Karpas-422 (cell line): Measurements from ENCODE around the gene LRRC1. TPM values are rescaled to one million over a fixed set of nuclear protein-coding genes. Genes with fewer than 3 reads are reported as not detected.

Experiments used
- DNase-seq: peaks from one replicate; pipeline ENCODE4 v3.0.0-alpha.2; 2015
- H2AFZ ChIP-seq: fragments of 200-600 bp; sonication (generic); 2 replicates; pipeline ENCODE4 v1.6.1; 2014; ENCODE audit warnings: antibody characterized with exemption, low read length, mixed read lengths
- H3K27ac ChIP-seq: fragments of 200-600 bp; sonication (generic); 2 replicates; pipeline ENCODE4 v1.5.1; 2014; ENCODE audit warnings: mild to moderate bottlenecking, low read length, moderate library complexity
- H3K27me3 ChIP-seq: fragments of 200-600 bp; sonication (generic); 2 replicates; pipeline ENCODE4 v1.6.1; 2014; ENCODE audit warnings: low read length, mixed read lengths
- H3K36me3 ChIP-seq: fragments of 200-600 bp; sonication (generic); 2 replicates; pipeline ENCODE4 v1.6.1; 2014; ENCODE audit warnings: low read length, mixed read lengths; ENCODE audit not compliant: insufficient read depth
- H3K4me1 ChIP-seq: fragments of 200-600 bp; sonication (generic); 2 replicates; pipeline ENCODE4 v1.6.1; 2014; ENCODE audit warnings: mild to moderate bottlenecking, low read length, mixed read lengths
- H3K4me2 ChIP-seq: fragments of 200-600 bp; sonication (generic); 2 replicates; pipeline ENCODE4 v1.6.1; 2014; ENCODE audit warnings: low read length, low read depth, mild to moderate bottlenecking; ENCODE audit not compliant: poor library complexity, severe bottlenecking
- H3K4me3 ChIP-seq: fragments of 200-600 bp; sonication (generic); 2 replicates; pipeline ENCODE4 v1.5.1; 2014; ENCODE audit warnings: mild to moderate bottlenecking, antibody characterized with exemption, low read length, mixed read lengths
- H3K79me2 ChIP-seq: fragments of 200-600 bp; sonication (generic); 2 replicates; pipeline ENCODE4 v1.6.1; 2014; ENCODE audit warnings: mild to moderate bottlenecking, low read length, mixed read lengths
- H3K9ac ChIP-seq: fragments of 200-600 bp; sonication (generic); 2 replicates; pipeline ENCODE4 v1.6.0; 2014; ENCODE audit warnings: low read length
- H3K9me2 ChIP-seq: fragments of 200-600 bp; sonication (generic), shearing (Covaris generic); replicated peaks from 2 replicates; pipeline ENCODE4 v1.6.0; 2014; ENCODE audit warnings: mild to moderate bottlenecking, low read length, moderate library complexity; ENCODE audit not compliant: insufficient read depth
- H3K9me3 ChIP-seq: fragments of 300-700, 200-600 bp; sonication (generic); 2 replicates; pipeline ENCODE4 v1.6.1; 2014; ENCODE audit warnings: low read length, mixed read lengths
- H4K20me1 ChIP-seq: fragments of 200-600 bp; sonication (generic); 2 replicates; pipeline ENCODE4 v1.6.1; 2014; ENCODE audit warnings: mild to moderate bottlenecking, antibody characterized with exemption, low read length, low read depth; ENCODE audit not compliant: insufficient read depth
- total RNA-seq: library from RNA; depleted of rRNA; stranded (reverse); fragments of >200 nt; shearing (Covaris generic); gene quantifications from 2 replicates; pipeline ENCODE4 v1.2.3, GENCODE V29; 2014; ENCODE audit warnings: low replicate concordance

The LRRC1 gene
- total RNA-seq, 1 experiment from 2014 or later, result 0.15 TPM

DNA sequence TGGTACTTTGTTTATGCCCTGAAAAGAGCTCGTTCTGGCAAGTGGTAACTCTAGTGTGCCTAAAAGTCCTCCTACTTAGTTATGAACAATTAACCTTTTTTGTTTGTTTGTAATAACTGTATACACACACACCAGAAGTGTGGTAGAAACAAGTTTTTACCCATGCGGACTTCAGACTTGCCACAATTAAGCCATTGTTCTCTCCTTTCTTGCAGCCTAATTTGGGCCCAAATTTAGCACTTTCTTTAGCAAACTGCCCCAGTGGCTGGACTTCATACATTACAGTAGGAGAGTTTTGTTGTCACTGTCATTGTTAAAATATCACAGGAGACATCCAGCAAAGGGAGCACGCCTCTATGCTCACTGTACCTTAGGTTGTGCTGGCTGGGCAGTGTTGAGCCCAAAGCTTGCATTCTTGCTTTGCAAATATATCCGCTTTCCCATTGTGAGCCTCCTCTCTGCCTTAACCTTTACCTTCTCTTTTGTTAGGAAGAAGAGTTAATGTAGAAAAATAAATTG lies 53.0 kb downstream of the LRRC1 start:
- no peaks in the 10 kb centered on the region for H3K36me3 ChIP-seq
- no peak for DNase-seq

DNA sequence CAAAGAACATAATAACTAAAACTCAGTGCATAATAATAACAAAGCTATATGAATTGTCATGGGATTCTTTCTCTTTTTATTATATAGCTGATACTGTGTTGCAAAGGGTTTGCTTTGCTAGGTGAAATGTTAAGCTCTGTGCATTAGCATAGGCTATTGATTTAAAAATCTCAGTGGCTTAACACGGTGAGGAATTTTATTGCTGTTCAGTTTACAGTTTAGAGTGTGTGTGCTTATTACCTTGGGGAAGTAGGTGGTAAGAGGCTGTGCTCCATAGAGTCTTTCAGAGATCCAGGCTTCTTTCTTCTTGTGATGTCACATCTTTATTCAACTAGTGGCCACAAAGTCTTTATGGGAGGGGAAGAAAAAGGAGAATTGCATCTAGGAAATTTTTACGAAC lies 55.7 kb downstream of the LRRC1 start:
- H3K27ac ChIP-seq, result no peak overlapping the region
- no peaks in the 10 kb centered on the region for H3K27me3 ChIP-seq
- H3K79me2 ChIP-seq, result no peaks in the 10 kb centered on the region
- H3K9ac ChIP-seq, result no peak overlapping the region
- no peaks in the 10 kb centered on the region for H3K4me1 ChIP-seq
- no peak for DNase-seq
- no peaks in the 10 kb centered on the region for H4K20me1 ChIP-seq
- H3K4me2 ChIP-seq, result no peak overlapping the region
- no peaks in the 10 kb centered on the region for H3K9me3 ChIP-seq
- H3K4me3 ChIP-seq, result no peak overlapping the region
- H3K36me3 ChIP-seq, result no peaks in the 10 kb centered on the region
- H3K9me2 ChIP-seq, result no peaks in the 10 kb centered on the region
- H2AFZ ChIP-seq, result no peak overlapping the region

More for the DNA sequence above, 53.0 kb downstream of the LRRC1 start:
- Histone ChIP-seq H3K27me3 (no peaks in the 10 kb centered on the region), H3K4me1 (no peaks in the 10 kb centered on the region), H3K9ac (no peak overlapping the region), H3K4me3 (no peak overlapping the region), H3K79me2 (no peaks in the 10 kb centered on the region), H4K20me1 (no peaks in the 10 kb centered on the region), H3K27ac (no peak overlapping the region), H3K9me2 (no peaks in the 10 kb centered on the region), H3K4me2 (no peak overlapping the region), H3K9me3 (no peaks in the 10 kb centered on the region), H2AFZ (no peak overlapping the region)

DNA sequence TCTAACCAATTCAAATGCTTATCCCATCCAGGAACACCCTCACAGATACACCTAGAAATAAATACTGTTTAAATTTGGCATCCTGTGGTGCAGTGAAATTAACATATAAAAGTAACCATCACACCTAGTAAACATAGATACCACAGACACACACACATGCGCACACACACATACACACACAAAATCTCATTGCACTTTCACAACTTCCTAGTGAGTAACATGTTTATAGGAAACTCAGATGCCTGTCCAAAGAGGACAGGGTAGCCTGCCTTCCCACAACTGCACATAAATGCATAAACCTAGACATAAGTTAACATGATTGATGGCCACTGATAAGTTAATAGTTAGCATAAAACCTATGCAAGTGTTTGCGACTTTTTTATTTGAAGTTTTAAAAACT lies 56.8 kb downstream of the LRRC1 start:
- H3K79me2 ChIP-seq, result no peaks in the 10 kb centered on the region

DNA sequence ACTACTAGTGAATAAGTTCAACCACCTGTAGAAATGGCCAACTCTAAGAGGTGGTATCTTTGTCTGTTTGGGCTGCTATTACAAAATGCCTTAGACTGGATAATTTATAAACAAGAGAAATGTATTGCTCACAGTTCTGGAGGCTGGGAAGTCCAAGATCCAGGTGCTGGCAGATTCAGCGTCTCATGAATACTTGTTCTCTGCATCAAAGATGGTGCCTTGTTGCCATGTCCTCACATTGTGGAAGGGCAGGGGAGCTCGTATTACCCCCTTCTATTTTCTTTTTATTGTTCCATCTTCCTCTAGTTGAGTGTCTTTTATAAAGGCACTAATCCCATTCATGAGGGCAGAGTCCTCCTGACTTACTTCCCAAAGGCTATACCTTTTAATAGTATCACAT lies 58.0 kb downstream of the LRRC1 start:
- Histone ChIP-seq H3K9ac (no peak overlapping the region), H4K20me1 (no peaks in the 10 kb centered on the region), H3K27me3 (no peaks in the 10 kb centered on the region), H3K79me2 (no peaks in the 10 kb centered on the region), H3K27ac (no peak overlapping the region), H3K9me2 (no peaks in the 10 kb centered on the region), H2AFZ (no peak overlapping the region), H3K4me1 (no peaks in the 10 kb centered on the region), H3K4me3 (no peak overlapping the region), H3K36me3 (no peaks in the 10 kb centered on the region), H3K9me3 (no peaks in the 10 kb centered on the region), H3K4me2 (no peak overlapping the region)
- no peak for DNase-seq

More for the DNA sequence above, 56.8 kb downstream of the LRRC1 start:
- Histone ChIP-seq H3K4me1 (no peaks in the 10 kb centered on the region), H3K4me2 (no peak overlapping the region), H3K27me3 (no peaks in the 10 kb centered on the region), H3K9me2 (no peaks in the 10 kb centered on the region), H3K9me3 (no peaks in the 10 kb centered on the region), H4K20me1 (no peaks in the 10 kb centered on the region), H2AFZ (no peak overlapping the region), H3K4me3 (no peak overlapping the region), H3K27ac (no peak overlapping the region), H3K36me3 (no peaks in the 10 kb centered on the region), H3K9ac (no peak overlapping the region)
- DNase-seq, result no peak

DNA sequence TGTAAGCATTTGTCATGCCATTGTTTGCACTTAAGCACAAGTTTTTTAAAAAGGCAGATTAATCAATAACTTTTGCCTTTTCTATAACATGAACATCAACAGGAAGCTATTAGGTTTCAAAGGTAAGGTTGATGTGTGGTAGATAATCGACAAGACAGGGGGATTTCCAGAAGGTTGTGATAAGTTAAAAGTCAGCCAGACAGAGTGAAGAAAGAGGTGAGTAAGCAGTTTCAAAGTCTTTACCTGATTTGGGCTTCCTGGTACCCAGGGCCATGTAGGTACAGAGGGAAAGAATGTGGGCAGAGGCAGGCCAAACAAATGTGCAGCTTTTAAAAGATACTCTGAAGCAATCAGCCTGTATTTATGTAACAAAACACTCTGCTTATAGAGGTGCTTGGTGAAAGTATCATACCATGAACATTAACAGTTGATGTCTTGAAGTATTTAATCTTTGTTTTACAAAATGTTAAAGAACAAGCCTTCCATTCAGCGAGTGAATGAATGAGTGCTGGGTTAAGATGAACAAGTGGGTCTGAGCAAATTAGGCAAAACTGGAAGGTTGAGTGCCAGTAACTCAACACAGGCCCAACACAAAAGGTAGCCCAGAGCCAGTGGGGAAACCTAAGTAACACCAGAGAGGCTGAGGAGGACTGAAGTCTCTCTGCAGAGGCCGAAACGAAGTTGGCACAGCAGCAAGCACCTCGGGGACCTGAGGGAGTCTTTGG lies 60.2 kb downstream of the LRRC1 start:
- H3K9me2 ChIP-seq, result no peaks in the 10 kb centered on the region
- no peak overlapping the region for H3K4me3 ChIP-seq
- H3K4me2 ChIP-seq, result no peak overlapping the region
- no peak overlapping the region for H3K9ac ChIP-seq
- no peaks in the 10 kb centered on the region for H3K4me1 ChIP-seq
- no peaks in the 10 kb centered on the region for H3K27me3 ChIP-seq
- H2AFZ ChIP-seq, result no peak overlapping the region
- H3K36me3 ChIP-seq, result no peaks in the 10 kb centered on the region
- no peaks in the 10 kb centered on the region for H3K9me3 ChIP-seq
- H4K20me1 ChIP-seq, result no peaks in the 10 kb centered on the region
- H3K27ac ChIP-seq, result no peak overlapping the region
- no peaks in the 10 kb centered on the region for H3K79me2 ChIP-seq
- no peak for DNase-seq

DNA sequence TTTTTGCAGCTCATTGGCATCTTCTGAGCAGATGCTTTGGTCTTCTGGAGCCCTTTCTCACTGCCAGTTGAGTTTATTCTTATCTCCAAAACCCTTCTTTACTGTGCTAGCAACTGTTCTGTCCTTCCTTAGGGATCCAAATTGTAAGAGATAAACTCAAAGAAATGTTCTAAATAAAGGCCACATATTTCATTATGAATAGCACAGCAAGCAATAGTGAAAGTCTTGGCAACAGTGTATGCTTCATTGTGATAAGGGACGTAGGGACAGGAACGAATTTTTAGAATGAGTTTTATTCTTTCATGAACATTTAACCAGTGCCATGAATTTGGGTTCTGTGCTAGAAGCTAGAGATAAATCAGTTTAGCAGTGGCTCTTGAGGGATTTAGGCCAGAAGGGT lies 61.1 kb downstream of the LRRC1 start:
- no peaks in the 10 kb centered on the region for H4K20me1 ChIP-seq
- no peak overlapping the region for H3K27ac ChIP-seq
- H3K4me2 ChIP-seq, result no peak overlapping the region
- no peaks in the 10 kb centered on the region for H3K9me2 ChIP-seq
- H3K36me3 ChIP-seq, result no peaks in the 10 kb centered on the region
- H3K9ac ChIP-seq, result no peak overlapping the region
- no peaks in the 10 kb centered on the region for H3K9me3 ChIP-seq
- no peaks in the 10 kb centered on the region for H3K4me1 ChIP-seq
- H3K4me3 ChIP-seq, result no peak overlapping the region
- H3K79me2 ChIP-seq, result no peaks in the 10 kb centered on the region
- no peaks in the 10 kb centered on the region for H3K27me3 ChIP-seq
- no peak for DNase-seq
- no peak overlapping the region for H2AFZ ChIP-seq

DNA sequence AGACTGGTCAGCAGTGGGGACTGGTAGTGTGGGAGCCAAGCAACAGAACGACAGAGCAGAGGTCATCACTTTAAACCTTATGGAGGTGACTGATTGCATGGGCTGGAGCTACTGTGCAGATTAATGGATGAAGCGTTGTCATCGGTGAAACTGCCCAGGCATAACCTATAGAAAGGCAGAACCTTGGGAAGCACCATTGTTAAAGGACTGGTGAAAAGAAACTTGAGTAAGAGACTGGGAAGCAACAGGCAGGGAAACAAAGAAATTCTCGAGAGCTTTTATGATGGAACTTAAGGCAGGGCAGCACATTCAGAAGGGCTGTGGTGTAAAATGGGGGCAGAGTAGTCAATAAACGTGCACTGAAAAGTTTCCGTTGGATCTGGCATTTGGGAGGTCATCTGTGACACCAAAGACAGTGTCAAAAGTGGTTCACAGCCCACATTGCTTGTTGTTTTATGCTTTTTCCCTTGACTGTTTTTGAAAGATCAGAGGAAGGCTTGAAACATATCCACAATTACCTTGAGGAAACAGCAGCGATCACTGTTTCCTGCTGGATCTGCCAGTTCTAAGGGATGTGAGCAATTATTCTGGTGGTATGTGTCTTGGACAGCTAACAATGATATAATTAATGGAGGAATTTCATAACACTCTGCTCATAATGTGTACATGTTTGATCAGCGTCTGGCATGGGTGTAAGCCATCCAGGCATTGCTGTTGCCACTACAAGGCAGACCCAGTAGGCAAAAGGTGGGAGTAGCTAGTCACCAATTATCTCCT lies 62.7 kb downstream of the LRRC1 start:
- Histone ChIP-seq H3K9ac (no peak overlapping the region), H2AFZ (no peak overlapping the region), H3K4me2 (no peak overlapping the region), H3K9me3 (no peaks in the 10 kb centered on the region), H3K9me2 (no peaks in the 10 kb centered on the region), H3K4me1 (no peaks in the 10 kb centered on the region), H3K27ac (no peak overlapping the region), H3K4me3 (no peak overlapping the region), H3K36me3 (no peaks in the 10 kb centered on the region), H3K79me2 (no peaks in the 10 kb centered on the region), H4K20me1 (no peaks in the 10 kb centered on the region), H3K27me3 (no peaks in the 10 kb centered on the region)
- no peak for DNase-seq

DNA sequence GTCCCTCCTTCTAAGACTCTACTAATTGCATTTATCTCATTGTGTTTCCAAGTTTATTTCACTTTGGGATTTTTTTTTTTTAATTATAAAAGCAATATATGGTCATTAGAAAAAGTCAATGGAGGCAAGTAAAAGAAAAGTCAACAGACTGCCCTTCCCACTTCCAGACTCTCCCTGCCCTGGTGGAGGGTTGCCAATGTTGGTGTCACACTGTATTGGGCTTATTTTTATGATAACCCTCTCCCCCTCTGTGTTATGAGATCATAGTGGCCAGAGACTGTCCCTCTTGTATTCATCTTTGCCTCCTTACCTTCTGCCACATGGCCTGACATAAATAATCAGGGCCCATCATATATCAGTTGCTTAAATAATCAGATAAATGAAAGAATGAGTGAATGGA lies 63.4 kb downstream of the LRRC1 start:
- Histone ChIP-seq H3K27ac (no peak overlapping the region), H3K79me2 (no peaks in the 10 kb centered on the region), H3K4me1 (no peaks in the 10 kb centered on the region), H3K36me3 (no peaks in the 10 kb centered on the region), H3K27me3 (no peaks in the 10 kb centered on the region), H3K4me2 (no peak overlapping the region), H3K9me2 (no peaks in the 10 kb centered on the region), H3K9ac (no peak overlapping the region), H2AFZ (no peak overlapping the region), H3K4me3 (no peak overlapping the region), H3K9me3 (no peaks in the 10 kb centered on the region), H4K20me1 (no peaks in the 10 kb centered on the region)
- DNase-seq, result no peak
